AG04450 (cell line): ENCODE results near the gene FCAR. TPM values are rescaled to one million over a fixed set of nuclear protein-coding genes. Genes with fewer than 3 reads are reported as not detected.

Experiments used
- CTCF ChIA-PET: fragments of 300-600, 350-600 bp; formaldehyde crosslinking; extraction: SDS; loops from one replicate; lab custom pipeline; 2022; ENCODE audit warnings: antibody characterized with exemption, inconsistent platforms; lab: Charles Lee
- POLR2A ChIA-PET: fragments of 350-600 bp; formaldehyde crosslinking; extraction: SDS; loops from one replicate; lab custom pipeline; 2021; ENCODE audit warnings: antibody characterized with exemption, inconsistent platforms; lab: Yijun Ruan, JAX
- DNase-seq: peaks from one replicate; pipeline ENCODE4 v3.0.0-alpha.2; 2011; ENCODE audit warnings: low read depth, low spot score
- H3K27ac ChIP-seq: one replicate; pipeline ENCODE4 v1.5.1; 2012; ENCODE audit warnings: low read depth, low read length, control low read depth
- H3K27me3 ChIP-seq: one replicate; pipeline ENCODE4 v1.6.0; 2012; ENCODE audit warnings: low read length; ENCODE audit not compliant: control insufficient read depth, insufficient read depth
- H3K4me3 ChIP-seq: 2 replicates; pipeline ENCODE4 v1.5.1; 2011; ENCODE audit warnings: mild to moderate bottlenecking, low read depth, low read length, control low read depth
- H3K9me3 ChIP-seq: 2 replicates; pipeline ENCODE4 v1.5.1; 2012; ENCODE audit warnings: low read length; ENCODE audit not compliant: control insufficient read depth, insufficient read depth
- CTCF ChIP-seq: IDR thresholded peaks from 2 replicates; pipeline ENCODE4 v1.5.1; 2011; ENCODE audit warnings: low read depth, low read length, control low read depth, inconsistent platforms
- polyA plus RNA-seq: library from polyadenylated mRNA; depleted of rRNA; stranded (reverse); fragments of >200 nt; gene quantifications from 2 replicates; pipeline ENCODE4 v1.2.3, GENCODE V29; 2011

FCAR gene
- polyA plus RNA-seq, 1 experiment, result not detected

GRCh38 chr19:54875506-54875905, 1.5 kb downstream of the FCAR start:
- TF ChIP-seq CTCF, result no peak
- ChIA-PET POLR2A (no interaction called here), CTCF (no interaction called here)
- no peaks in the 10 kb centered on the region for H3K27me3 ChIP-seq
- DNase-seq, result no peak
- peaks cover 20% of the 10 kb centered on the region for H3K9me3 ChIP-seq
- H3K27ac ChIP-seq, result no peak overlapping the region
- no peak overlapping the region for H3K4me3 ChIP-seq

- ChIA-PET CTCF (no interaction called here), POLR2A (no interaction called here)
- TF ChIP-seq CTCF, result no peak
- H3K9me3 ChIP-seq, result peaks cover 32% of the 10 kb centered on the region
- H3K27me3 ChIP-seq, result no peaks in the 10 kb centered on the region
- H3K4me3 ChIP-seq, result no peak overlapping the region
- DNase-seq, result no peak
- H3K27ac ChIP-seq, result no peak overlapping the region
Measured at GRCh38 chr19:54877471-54877870, 3.4 kb downstream of the FCAR start.

GRCh38 chr19:54881884-54882283, 7.8 kb downstream of the FCAR start:
- no peak for DNase-seq
- Histone ChIP-seq H3K27me3 (no peaks in the 10 kb centered on the region), H3K27ac (no peak overlapping the region), H3K9me3 (peaks cover 64% of the 10 kb centered on the region), H3K4me3 (no peak overlapping the region)
- no peak for TF ChIP-seq CTCF
- CTCF ChIA-PET, result no interaction called here
- POLR2A ChIA-PET, result no interaction called here

GRCh38 chr19:54882758-54883157, 8.7 kb downstream of the FCAR start:
- no peak for TF ChIP-seq CTCF
- ChIA-PET POLR2A (no interaction called here), CTCF (no interaction called here)
- H3K27ac ChIP-seq, result no peak overlapping the region
- no peak overlapping the region for H3K4me3 ChIP-seq
- no peaks in the 10 kb centered on the region for H3K27me3 ChIP-seq
- DNase-seq, result no peak
- H3K9me3 ChIP-seq, result peaks cover 67% of the 10 kb centered on the region

GRCh38 chr19:54883228-54883627, 9.2 kb downstream of the FCAR start:
- TF ChIP-seq CTCF, result no peak
- H3K9me3 ChIP-seq, result peaks cover 68% of the 10 kb centered on the region
- POLR2A ChIA-PET, result no interaction called here
- H3K4me3 ChIP-seq, result no peak overlapping the region
- no peak overlapping the region for H3K27ac ChIP-seq
- CTCF ChIA-PET, result interaction anchor here (0.7 kb wide), 1 partner anchor 285 kb away, joined by 3 read pairs; no protein-coding TSS in a partner anchor
- no peak for DNase-seq
- no peaks in the 10 kb centered on the region for H3K27me3 ChIP-seq
